HFF-Myc (cell line): ENCODE results near the gene SLC43A3.

Experiments used
- DNase-seq: peaks from one replicate; pipeline ENCODE4 v3.0.0-alpha.2; 2011; ENCODE audit warnings: low read depth; ENCODE audit errors: extremely low read depth
- H3K4me3 ChIP-seq: replicated peaks from 2 replicates; pipeline ENCODE4 v1.5.1; 2011; ENCODE audit warnings: low read depth, mild to moderate bottlenecking, control low read depth, low read length
- CTCF ChIP-seq: IDR thresholded peaks from 2 replicates; pipeline ENCODE4 v1.5.1; 2012; ENCODE audit warnings: mild to moderate bottlenecking, low read depth, low read length, control low read depth; ENCODE audit errors: missing control alignments

Gene SLC43A3

GRCh38 chr11:57359896-57360690 is 66.8 kb downstream of the SLC43A3 start:
- no peak for DNase-seq
- no peak overlapping the region for H3K4me3 ChIP-seq
- no peak for TF ChIP-seq CTCF

GRCh38 chr11:57359396-57359795 is 67.5 kb downstream of the SLC43A3 start:
- no peak for DNase-seq
- H3K4me3 ChIP-seq: no peak overlapping the region
- TF ChIP-seq CTCF: no peak

GRCh38 chr11:57358991-57359390 is 67.9 kb downstream of the SLC43A3 start:
- DNase-seq: no peak
- no peak for TF ChIP-seq CTCF
- H3K4me3 ChIP-seq: no peak overlapping the region

GRCh38 chr11:57358543-57358961 is 68.4 kb downstream of the SLC43A3 start:
- H3K4me3 ChIP-seq: no peak overlapping the region
- TF ChIP-seq CTCF: no peak
- DNase-seq: no peak

GRCh38 chr11:57357856-57358255 is 69.1 kb downstream of the SLC43A3 start:
- no peak overlapping the region for H3K4me3 ChIP-seq
- no peak for DNase-seq
- TF ChIP-seq CTCF: no peak

- DNase-seq: no peak
- no peak for TF ChIP-seq CTCF
- H3K4me3 ChIP-seq: no peak overlapping the region
These were observed 69.6 kb downstream of the SLC43A3 start for GRCh38 chr11:57357310-57357709.
